ENCODE results near the gene HRH3. TPM values are rescaled to one million over a fixed set of nuclear protein-coding genes. Genes with fewer than 3 reads are reported as not detected.
A peak's percentile ranks its signal among the peaks of the same experiment; 100 is the strongest.

Gene HRH3
- total RNA-seq, 1 donor from 2014 or later: 0.21 TPM

DNA sequence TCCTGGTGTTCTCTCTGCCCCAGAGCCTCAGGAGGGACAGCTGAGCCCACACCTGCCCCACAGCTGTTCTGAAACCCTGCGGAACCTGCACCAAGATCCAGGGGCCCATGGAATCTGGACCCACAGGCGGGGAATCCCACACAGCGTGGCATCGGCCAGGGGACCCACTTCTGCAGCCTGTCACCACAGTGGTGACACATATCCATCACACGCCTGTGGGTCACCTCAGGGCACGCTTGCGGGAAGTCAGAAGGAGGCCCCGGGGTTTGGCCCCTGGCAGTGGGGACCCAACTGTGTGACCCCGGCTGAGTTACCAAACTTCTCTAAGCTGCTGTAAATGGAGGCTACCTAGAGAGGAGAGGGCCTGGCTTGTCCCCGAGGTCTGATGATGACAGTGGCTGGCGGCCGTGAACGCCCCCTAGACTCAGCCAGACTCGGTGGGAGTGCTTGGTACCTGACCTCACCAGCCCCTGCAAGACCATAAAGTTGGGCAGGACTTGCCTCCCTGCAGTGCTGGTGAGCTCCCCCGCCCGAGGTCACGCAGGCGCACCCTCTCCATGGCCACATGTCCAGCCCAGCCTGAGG, 2.3 kb upstream of the HRH3 start:
- intact Hi-C loops (cut with DNase I): no loop called here
- Histone ChIP-seq H3K27ac (no peak overlapping the region), H3K4me1 (peaks cover 3 to 7% of the 10 kb centered on the region in 2 donors), H3K9me3 (no peaks in the 10 kb centered on the region), H3K27me3 (peaks cover 28% of the 10 kb centered on the region), H3K4me3 (no peak overlapping the region), H3K36me3 (no peaks in the 10 kb centered on the region)
- DNase-seq (ENCODE audit: low spot score in 2 of 2): no peak
- TF ChIP-seq, protein P1, sequence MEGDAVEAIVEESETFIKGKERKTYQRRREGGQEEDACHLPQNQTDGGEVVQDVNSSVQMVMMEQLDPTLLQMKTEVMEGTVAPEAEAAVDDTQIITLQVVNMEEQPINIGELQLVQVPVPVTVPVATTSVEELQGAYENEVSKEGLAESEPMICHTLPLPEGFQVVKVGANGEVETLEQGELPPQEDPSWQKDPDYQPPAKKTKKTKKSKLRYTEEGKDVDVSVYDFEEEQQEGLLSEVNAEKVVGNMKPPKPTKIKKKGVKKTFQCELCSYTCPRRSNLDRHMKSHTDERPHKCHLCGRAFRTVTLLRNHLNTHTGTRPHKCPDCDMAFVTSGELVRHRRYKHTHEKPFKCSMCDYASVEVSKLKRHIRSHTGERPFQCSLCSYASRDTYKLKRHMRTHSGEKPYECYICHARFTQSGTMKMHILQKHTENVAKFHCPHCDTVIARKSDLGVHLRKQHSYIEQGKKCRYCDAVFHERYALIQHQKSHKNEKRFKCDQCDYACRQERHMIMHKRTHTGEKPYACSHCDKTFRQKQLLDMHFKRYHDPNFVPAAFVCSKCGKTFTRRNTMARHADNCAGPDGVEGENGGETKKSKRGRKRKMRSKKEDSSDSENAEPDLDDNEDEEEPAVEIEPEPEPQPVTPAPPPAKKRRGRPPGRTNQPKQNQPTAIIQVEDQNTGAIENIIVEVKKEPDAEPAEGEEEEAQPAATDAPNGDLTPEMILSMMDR (IDR thresholded peaks at IDR 0.05): no peak

DNA sequence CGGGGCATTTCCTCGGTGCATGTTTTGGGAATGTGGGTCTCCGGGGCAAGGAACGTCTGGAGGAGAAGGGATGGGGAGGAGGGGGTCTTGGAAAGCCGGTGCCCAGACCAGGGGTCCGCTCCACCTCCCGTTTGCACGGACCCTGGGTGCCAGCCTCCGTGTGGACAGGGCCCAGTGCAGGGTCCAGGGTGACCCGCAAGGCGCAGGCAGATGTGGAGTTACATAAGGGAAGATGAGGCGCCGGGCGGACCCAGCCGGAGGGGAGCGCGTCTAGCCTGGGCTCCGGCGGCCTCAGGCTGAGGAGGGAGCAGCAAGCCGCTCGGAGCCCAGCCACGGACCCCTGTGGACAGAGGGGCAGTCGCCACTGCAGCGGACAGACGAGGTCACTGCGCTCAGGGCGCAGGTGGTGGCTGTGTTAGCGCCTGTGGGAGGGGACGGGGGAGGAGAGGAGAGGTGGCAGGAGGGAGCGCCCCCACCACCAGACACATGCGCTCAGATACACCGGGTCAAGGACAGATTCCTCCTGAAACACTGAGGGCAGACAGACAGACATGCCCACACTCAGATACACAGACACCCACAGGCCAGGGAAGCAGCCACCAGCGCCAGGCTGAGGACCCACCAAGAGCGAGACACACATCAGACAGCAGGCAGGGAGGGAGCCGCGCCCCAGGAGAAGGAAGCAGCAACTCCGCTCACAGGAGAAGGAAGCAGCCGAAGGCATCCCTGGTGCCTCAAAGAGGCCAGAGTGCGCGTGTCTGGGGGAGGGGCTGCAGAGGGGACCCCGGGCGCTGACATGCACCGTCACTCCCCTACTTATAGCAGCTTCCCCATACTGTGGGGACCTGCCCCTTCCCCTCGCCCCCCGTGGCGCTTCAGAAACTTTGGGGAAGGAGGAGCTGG, 839 bp upstream of the HRH3 start:
- no peak overlapping the region for H3K27ac ChIP-seq
- peaks cover 28% of the 10 kb centered on the region for H3K27me3 ChIP-seq
- peak overlapping the region in 1 of 2 donors; percentile 36 for H3K4me3 ChIP-seq
- DNase-seq (ENCODE audit: low spot score in 2 of 2): no peak
- H3K4me1 ChIP-seq: peaks cover 3 to 7% of the 10 kb centered on the region in 2 donors
- no peaks in the 10 kb centered on the region for H3K9me3 ChIP-seq
- TF ChIP-seq, protein P1 (IDR thresholded peaks at IDR 0.05): no peak
- intact Hi-C loops (cut with DNase I): no loop called here
- no peaks in the 10 kb centered on the region for H3K36me3 ChIP-seq

DNA sequence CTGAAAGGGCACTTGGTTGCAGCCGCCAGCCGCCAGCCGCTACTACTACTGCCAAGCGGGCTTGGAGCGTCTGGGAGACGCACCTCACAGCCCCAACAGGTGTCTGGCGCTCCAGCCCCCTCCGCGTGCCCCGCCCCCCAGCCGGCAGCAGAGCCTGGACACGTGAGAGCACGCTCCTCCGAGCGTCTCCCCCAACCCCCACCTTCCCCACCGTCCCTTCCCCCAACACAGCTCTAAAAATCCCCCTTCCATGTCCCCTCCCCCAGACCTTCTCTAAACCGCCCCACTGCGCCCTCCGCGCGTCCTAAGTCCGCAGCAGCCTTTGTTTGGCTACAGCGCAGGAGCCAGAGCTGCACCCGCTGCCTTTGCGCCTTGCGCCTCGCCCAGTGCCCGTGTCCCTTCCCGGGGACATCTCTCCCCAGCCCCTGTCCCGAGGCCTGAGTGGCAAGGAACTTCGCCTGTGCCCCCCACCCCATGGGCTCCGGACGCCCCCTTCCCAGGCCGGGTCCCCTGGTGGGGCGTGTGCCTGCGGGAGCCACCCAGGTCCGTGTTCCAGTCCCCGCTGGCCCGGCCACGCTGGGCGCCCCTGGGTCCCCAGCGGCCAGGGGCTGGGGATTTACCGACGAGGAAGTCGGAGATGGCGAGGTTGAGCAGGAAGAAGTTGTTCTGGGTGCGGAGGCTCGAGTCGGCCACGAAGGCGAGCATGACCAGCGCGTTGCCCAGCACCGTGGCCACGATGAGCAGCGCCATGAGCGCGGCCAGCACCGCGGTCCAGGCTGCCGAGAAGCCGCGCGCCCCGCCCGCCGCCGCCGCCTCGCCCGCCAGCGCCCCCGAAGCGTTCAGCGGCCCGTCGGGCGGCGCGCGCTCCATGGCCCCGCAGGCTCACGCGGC, 732 bp downstream of the HRH3 start:
- peak overlapping the region in 1 of 2 donors; percentile 59 for H3K4me3 ChIP-seq
- intact Hi-C loops (cut with DNase I): no loop called here
- H3K27ac ChIP-seq: no peak overlapping the region
- H3K36me3 ChIP-seq: no peaks in the 10 kb centered on the region
- peaks cover 28% of the 10 kb centered on the region for H3K27me3 ChIP-seq
- no peaks in the 10 kb centered on the region for H3K9me3 ChIP-seq
- TF ChIP-seq, protein P1 (IDR thresholded peaks at IDR 0.05): no peak
- DNase-seq (ENCODE audit: low spot score in 2 of 2): no peak
- H3K4me1 ChIP-seq: peaks cover 3 to 7% of the 10 kb centered on the region in 2 donors

DNA sequence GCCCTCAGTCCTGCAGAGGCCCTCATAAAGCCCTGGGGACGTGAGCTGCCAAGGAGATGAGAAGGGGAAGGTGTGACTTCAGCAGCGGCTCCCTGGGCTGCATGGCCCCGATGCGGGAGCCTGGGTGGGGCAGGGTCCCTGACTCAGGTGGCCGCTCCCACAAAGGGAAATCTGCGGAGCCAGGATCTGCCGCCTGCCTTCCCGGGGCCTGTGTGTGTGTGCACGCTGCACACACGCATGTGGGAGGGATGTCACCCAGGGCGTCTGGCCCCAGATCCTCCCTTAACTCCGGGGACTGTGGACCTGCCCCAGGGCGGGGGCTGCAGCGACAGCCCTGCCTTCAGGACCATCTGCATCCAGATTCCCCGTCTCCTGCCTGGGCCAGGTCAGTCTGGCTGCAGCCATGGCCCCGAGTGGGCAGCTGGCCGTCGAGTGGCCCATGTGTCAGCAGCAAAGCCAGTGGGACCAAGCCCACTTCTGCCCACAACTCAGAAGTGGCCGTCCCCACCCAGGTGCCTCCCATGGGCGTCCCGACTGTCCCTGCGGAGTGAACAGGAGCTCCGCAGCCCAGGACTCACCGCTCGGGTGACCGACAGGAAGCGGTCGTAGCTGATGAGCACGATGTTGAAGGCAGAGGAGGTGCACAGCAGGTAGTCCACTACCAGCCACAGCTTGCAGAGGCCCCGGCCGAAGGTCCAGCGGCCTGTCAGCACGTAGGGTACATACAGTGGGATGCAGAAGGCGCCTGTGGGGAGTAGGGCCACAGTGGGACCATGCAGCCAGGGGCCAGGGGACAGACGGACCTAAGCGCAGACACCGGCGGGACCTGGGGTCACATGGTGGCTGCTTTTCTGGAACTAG, 1.9 kb downstream of the HRH3 start:
- Histone ChIP-seq H3K4me1 (peaks cover 3 to 7% of the 10 kb centered on the region in 2 donors), H3K9me3 (no peaks in the 10 kb centered on the region), H3K27ac (no peak overlapping the region), H3K4me3 (no peak overlapping the region), H3K36me3 (no peaks in the 10 kb centered on the region), H3K27me3 (peaks cover 28% of the 10 kb centered on the region)
- no peak for DNase-seq (ENCODE audit: low spot score in 2 of 2)
- TF ChIP-seq, protein P1 (IDR thresholded peaks at IDR 0.05): no peak
- intact Hi-C loops (cut with DNase I): no loop called here

Measured in ascending aorta (tissue), 2 donors.